Liver (tissue), 9 donors: ENCODE measurements around the gene PYGB. TPM values are rescaled to one million over a fixed set of nuclear protein-coding genes. Genes with fewer than 3 reads are reported as not detected.

Source experiments
- DNase-seq: peaks from one replicate; pipeline ENCODE4 v3.0.0-alpha.2; 2017; ENCODE audit warnings: low spot score
- H3K27ac ChIP-seq, 2 donors: one replicate each; pipeline ENCODE4 v1.7.0; 2013; ENCODE audit warnings: inconsistent platforms in 2 of 2, low read length in 2 of 2, control low read depth in 1 of 2, low read depth in 1 of 2, mild to moderate bottlenecking in 1 of 2
- H3K27me3 ChIP-seq, 4 donors: one replicate each; pipeline versions ENCODE4 v1.6.1 to v1.7.0; 2013; ENCODE audit warnings: low read length in 3 of 4, inconsistent platforms in 1 of 4, mild to moderate bottlenecking in 1 of 4, moderate library complexity in 1 of 4; ENCODE audit not compliant: control insufficient read depth in 4 of 4, insufficient read depth in 4 of 4
- H3K36me3 ChIP-seq, 4 donors: one replicate each; pipeline versions ENCODE4 v1.6.1 to v1.7.0; 2013; ENCODE audit warnings: low read length in 3 of 4, mild to moderate bottlenecking in 3 of 4, low read depth in 1 of 4, moderate library complexity in 1 of 4; ENCODE audit not compliant: control insufficient read depth in 4 of 4, insufficient read depth in 3 of 4
- H3K4me1 ChIP-seq, 4 donors: one replicate each; pipeline versions ENCODE4 v1.6.1 to v1.7.0; 2013; ENCODE audit warnings: low read length in 3 of 4, mild to moderate bottlenecking in 3 of 4, moderate library complexity in 1 of 4; ENCODE audit not compliant: control insufficient read depth in 4 of 4, insufficient read depth in 4 of 4
- H3K4me3 ChIP-seq, 3 donors: one replicate each; pipeline versions ENCODE4 v1.6.1 to v1.7.0; 2013; ENCODE audit warnings: low read length in 3 of 3, control low read depth in 1 of 3, low read depth in 1 of 3, mild to moderate bottlenecking in 1 of 3
- H3K9ac ChIP-seq, 2 donors: one replicate each; pipeline ENCODE4 v1.7.0; 2013; ENCODE audit warnings: low read length in 2 of 2, mild to moderate bottlenecking in 2 of 2, moderate library complexity in 2 of 2, control low read depth in 1 of 2, low read depth in 1 of 2
- H3K9me3 ChIP-seq, 4 donors: one replicate each; pipeline versions ENCODE4 v1.6.1 to v1.7.0; 2013; ENCODE audit warnings: low read length in 3 of 4; ENCODE audit not compliant: control insufficient read depth in 4 of 4
- ATF3 ChIP-seq: IDR thresholded peaks from 2 replicates; pipeline ENCODE4 v1.6.1; 2016; ENCODE audit warnings: antibody characterized with exemption
- CTCF ChIP-seq: fragments of 150-350 bp; IDR thresholded peaks from 2 replicates; pipeline ENCODE4 v1.5.1; 2017; ENCODE audit warnings: improper control_type of control experiment, low read depth, low read length; ENCODE audit not compliant: missing input control
- EGR1 ChIP-seq, 2 donors: IDR thresholded peaks; 2 replicates each; pipeline ENCODE4 v1.6.1; 2016 to 2018; ENCODE audit warnings: antibody characterized with exemption in 2 of 2, low read depth in 2 of 2
- FOXA1 ChIP-seq: IDR thresholded peaks from 2 replicates; pipeline ENCODE4 v1.6.1; 2016; ENCODE audit warnings: antibody characterized with exemption
- FOXA2 ChIP-seq: IDR thresholded peaks from 2 replicates; pipeline ENCODE4 v1.6.1; 2016; ENCODE audit warnings: antibody characterized with exemption
- GABPA ChIP-seq, 2 donors: IDR thresholded peaks in 1 of 2; conservative IDR thresholded peaks in 1 of 2; 2 replicates each; pipeline ENCODE4 v1.6.1; 2016; ENCODE audit warnings: antibody characterized with exemption in 2 of 2, mild to moderate bottlenecking in 1 of 2, moderate library complexity in 1 of 2
- JUND ChIP-seq, 2 donors: IDR thresholded peaks; 2 replicates each; pipeline ENCODE4 v1.6.1; 2016; ENCODE audit warnings: antibody characterized with exemption in 2 of 2
- MAX ChIP-seq: IDR thresholded peaks from 2 replicates; pipeline ENCODE4 v1.6.1; 2016; ENCODE audit warnings: antibody characterized with exemption
- NR2F2 ChIP-seq: IDR thresholded peaks from 2 replicates; pipeline ENCODE4 v1.6.1; 2016; ENCODE audit warnings: antibody characterized with exemption
- RAD21 ChIP-seq, 2 donors: IDR thresholded peaks; 2 replicates each; pipeline ENCODE4 v1.6.1; 2016; ENCODE audit warnings: antibody characterized with exemption in 2 of 2, mild to moderate bottlenecking in 2 of 2
- REST ChIP-seq: IDR thresholded peaks from 2 replicates; pipeline ENCODE4 v1.6.1; 2016; ENCODE audit warnings: antibody characterized with exemption, mild to moderate bottlenecking
- RXRA ChIP-seq, 2 donors: IDR thresholded peaks; 2 replicates each; pipeline ENCODE4 v1.6.1; 2017 to 2018; ENCODE audit warnings: antibody characterized with exemption in 2 of 2, mild to moderate bottlenecking in 1 of 2
- SP1 ChIP-seq: IDR thresholded peaks from 2 replicates; pipeline ENCODE4 v1.6.1; 2018; ENCODE audit warnings: antibody characterized with exemption, mild to moderate bottlenecking
- YY1 ChIP-seq: IDR thresholded peaks from 2 replicates; pipeline ENCODE4 v1.6.1; 2016; ENCODE audit warnings: antibody characterized with exemption, mild to moderate bottlenecking
- WGBS: extraction: QIAGEN DNeasy Blood & Tissue Kit; methylation state at CpG from one replicate; pipeline ENCODE4 v1.1.7; 2013; 5-methylcytosine and 5-hydroxymethylcytosine counted together
- polyA plus RNA-seq, 2 donors: library from polyadenylated mRNA; stranded (reverse) in 1 of 2; unstranded in 1 of 2; fragments of 200-250 nt in 1 of 2; fragments of >200 nt in 1 of 2; fragmentation: Nextera tagmentation in 1 of 2; extraction: Ambion mirVana in 1 of 2; gene quantifications; one replicate each; pipeline versions ENCODE4 v1.2.1 to v1.2.3, GENCODE V29; 2013 to 2015
- total RNA-seq, 2 donors: library from RNA; depleted of rRNA; stranded (reverse); fragments of >200 nt; gene quantifications; one replicate each; pipeline ENCODE4 v1.2.3, GENCODE V29; 2014
- donor health status: healthy.
- donor health status: healthy.
- donor health status: healthy.
- donor health status: healthy.
- donor health status: healthy.

Gene PYGB
- total and polyA plus RNA-seq, 4 donors = 3.6 to 11.7 (median 9.8) TPM

- no peak for DNase-seq
- H3K27me3 ChIP-seq = no peaks in the 10 kb centered on the region
- no peak overlapping the region for H3K4me3 ChIP-seq
- H3K4me1 ChIP-seq = peaks cover 3 to 18% (median 12%) of the 10 kb centered on the region in 4 donors
- no peak overlapping the region for H3K27ac ChIP-seq
- H3K9ac ChIP-seq = no peak overlapping the region
- no peaks in the 10 kb centered on the region for H3K36me3 ChIP-seq
- H3K9me3 ChIP-seq = peaks cover 0 to 3% (median 0%) of the 10 kb centered on the region in 4 donors
- no peak for TF ChIP-seq SP1
- TF ChIP-seq ATF3 = no peak
- TF ChIP-seq MAX = no peak
- TF ChIP-seq FOXA1 = no peak
- no peak for TF ChIP-seq EGR1 (IDR thresholded peaks at IDR 0.05; ENCODE audit: low read depth in 2 of 2)
- TF ChIP-seq GABPA (IDR thresholded peaks at IDR 0.05 in 1 of 2, conservative IDR thresholded peaks at IDR 0.05 in 1 of 2) = no peak
- no peak for TF ChIP-seq RAD21 (IDR thresholded peaks at IDR 0.05)
- no peak for TF ChIP-seq RXRA (IDR thresholded peaks at IDR 0.05)
- TF ChIP-seq JUND (IDR thresholded peaks at IDR 0.05) = no peak
Measured at GRCh38 chr20:25243416-25243979, 4.4 kb upstream of the PYGB start.

- Histone ChIP-seq H3K4me1 (peaks cover 3 to 26% (median 16%) of the 10 kb centered on the region in 4 donors), H3K4me3 (no peak overlapping the region), H3K27me3 (no peaks in the 10 kb centered on the region), H3K27ac (no peak overlapping the region), H3K9ac (no peak overlapping the region), H3K36me3 (no peaks in the 10 kb centered on the region), H3K9me3 (peaks cover 0 to 3% (median 0%) of the 10 kb centered on the region in 4 donors)
- no peak for TF ChIP-seq FOXA2
- TF ChIP-seq GABPA (IDR thresholded peaks at IDR 0.05 in 1 of 2, conservative IDR thresholded peaks at IDR 0.05 in 1 of 2) = no peak
- TF ChIP-seq MAX = no peak
- no peak for TF ChIP-seq FOXA1
- no peak for TF ChIP-seq YY1
- TF ChIP-seq SP1 = no peak
- TF ChIP-seq CTCF = no peak
- no peak for TF ChIP-seq NR2F2
- no peak for TF ChIP-seq ATF3
- no peak for TF ChIP-seq RAD21 (IDR thresholded peaks at IDR 0.05)
- no peak for TF ChIP-seq RXRA (IDR thresholded peaks at IDR 0.05)
- TF ChIP-seq JUND (IDR thresholded peaks at IDR 0.05) = no peak
- no peak for TF ChIP-seq REST
- DNase-seq = no peak
- WGBS = 96% methylated on average over 5 of the region's 5 CpGs
Measured at GRCh38 chr20:25244976-25245375, 2.9 kb upstream of the PYGB start.
